IPS-18c (cell line): ENCODE measurements around the gene RRP7A.
"Not testable (repeated sequence)": the region's sequence is repeated elsewhere in the genome, so short reads cannot be mapped to it uniquely, and the experiment has no call there.

Experiments
- H3K4me3 ChIP-seq: 2 replicates; pipeline ENCODE4 v1.7.0; 2013; ENCODE audit warnings: low read depth, mild to moderate bottlenecking, low read length, moderate library complexity; ENCODE audit not compliant: insufficient read depth
- H3K9me3 ChIP-seq: one replicate; pipeline ENCODE4 v1.6.1; 2013; ENCODE audit warnings: mild to moderate bottlenecking, low read length, moderate library complexity; ENCODE audit not compliant: control insufficient read depth, insufficient read depth

RRP7A gene

GRCh38 chr22:42512273-42512990, 7.2 kb downstream of the RRP7A start:
- not testable (repeated sequence) for H3K9me3 ChIP-seq, H3K4me3 ChIP-seq

DNA sequence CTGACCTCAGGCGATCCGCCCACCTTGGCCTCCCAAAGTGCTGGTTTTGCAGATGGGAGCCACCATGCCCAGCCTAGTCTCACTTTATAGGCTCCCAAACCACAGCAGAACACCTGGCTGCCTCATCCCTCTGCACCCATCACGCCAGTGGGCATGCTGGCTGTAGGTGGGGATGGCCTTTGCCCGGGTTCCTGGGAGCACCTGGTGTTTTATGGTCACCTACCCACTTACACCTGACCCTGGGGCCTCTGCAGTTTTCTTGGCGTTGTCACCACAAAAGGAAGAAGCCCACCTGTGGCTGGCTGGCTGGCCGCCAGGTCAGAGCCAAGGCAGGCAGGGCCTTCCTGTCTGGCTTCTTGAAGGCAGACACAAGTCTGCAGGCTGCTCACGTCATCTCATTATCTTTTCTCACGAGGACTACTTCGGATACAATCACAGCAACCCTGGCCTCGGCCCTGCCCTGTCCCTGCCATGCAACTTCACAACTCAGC, 8.2 kb downstream of the RRP7A start:
- no peaks in the 10 kb centered on the region for H3K9me3 ChIP-seq
- no peak overlapping the region for H3K4me3 ChIP-seq

GRCh38 chr22:42509548-42509947, 10.0 kb downstream of the RRP7A start:
- Histone ChIP-seq H3K9me3 (no peaks in the 10 kb centered on the region), H3K4me3 (no peak overlapping the region)

GRCh38 chr22:42508975-42509364, 10.6 kb downstream of the RRP7A start:
- not testable (repeated sequence) for H3K4me3 ChIP-seq, H3K9me3 ChIP-seq

DNA sequence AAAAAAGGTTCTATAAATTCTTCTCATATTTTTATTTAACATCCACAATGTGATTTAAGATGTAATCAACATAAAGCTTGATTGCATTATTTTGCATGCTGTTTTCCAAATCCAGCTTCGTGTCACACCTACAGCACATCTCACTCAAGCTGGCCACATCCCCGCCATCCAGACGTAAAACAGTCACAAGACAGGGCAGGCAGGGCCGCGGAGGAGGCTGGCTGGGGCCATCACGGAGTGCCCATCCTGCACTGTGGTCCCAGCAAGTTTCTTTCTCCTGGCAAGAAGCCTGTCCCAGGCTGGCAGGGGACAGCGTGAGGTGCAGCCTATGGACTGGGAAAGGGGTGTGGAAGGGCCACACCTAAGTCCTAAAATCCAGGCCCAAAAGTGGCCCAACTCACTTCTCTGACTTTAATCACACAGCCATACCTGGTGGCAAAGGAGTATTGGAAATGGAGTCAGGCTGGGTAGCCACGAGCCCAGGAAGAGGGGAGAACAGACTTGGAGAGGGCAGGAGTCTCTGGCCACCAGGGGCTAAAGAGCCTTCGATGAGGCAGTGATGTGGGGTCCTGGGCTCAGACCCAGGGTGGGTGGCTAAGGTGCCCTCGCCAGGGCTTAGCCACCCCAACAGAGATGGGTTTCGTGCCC, 11.1 kb downstream of the RRP7A start:
- H3K9me3 ChIP-seq, H3K4me3 ChIP-seq: not testable (repeated sequence)

GRCh38 chr22:42500836-42501179, 18.8 kb downstream of the RRP7A start:
- Histone ChIP-seq H3K4me3 (peak overlapping the region; percentile 24; the same call in 1 of the 2 replicates), H3K9me3 (no peaks in the 10 kb centered on the region)

DNA sequence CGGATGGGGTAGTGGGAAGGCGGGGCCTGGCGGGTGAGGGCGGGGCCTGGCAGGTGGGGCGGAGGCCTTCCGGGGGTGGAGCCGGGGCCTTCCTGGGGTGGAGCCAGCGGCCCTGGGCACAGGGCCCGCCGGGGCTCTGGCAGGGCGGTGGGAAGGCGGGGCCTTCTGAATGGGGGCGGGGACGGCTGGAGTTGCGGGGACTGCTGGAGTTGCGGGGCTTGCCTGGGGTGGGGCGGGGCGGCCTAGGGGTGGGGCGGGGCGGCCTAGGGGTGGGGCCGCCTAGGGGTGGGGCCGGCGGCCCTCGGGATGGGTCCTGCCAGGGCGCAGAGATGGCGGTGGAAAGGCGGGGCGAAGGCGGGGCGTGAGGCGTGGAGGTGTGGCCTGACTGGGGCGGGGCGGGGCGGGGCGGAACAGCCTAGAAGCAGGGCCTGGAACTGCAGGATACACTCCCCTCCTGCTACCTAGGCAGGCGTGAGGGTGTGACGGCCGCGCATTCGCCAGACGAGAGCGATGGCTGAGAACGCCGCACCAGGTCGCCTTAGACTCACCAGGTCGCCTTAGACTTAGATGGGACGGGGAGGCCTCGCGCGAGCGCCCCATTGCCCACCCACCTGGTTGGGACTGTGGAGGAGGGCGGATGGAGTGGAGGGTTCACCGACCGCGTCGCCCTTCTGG, 19.3 kb downstream of the RRP7A start:
- Histone ChIP-seq H3K4me3 (peak overlapping the region; percentile 24; the same call in 1 of the 2 replicates), H3K9me3 (no peaks in the 10 kb centered on the region)

DNA sequence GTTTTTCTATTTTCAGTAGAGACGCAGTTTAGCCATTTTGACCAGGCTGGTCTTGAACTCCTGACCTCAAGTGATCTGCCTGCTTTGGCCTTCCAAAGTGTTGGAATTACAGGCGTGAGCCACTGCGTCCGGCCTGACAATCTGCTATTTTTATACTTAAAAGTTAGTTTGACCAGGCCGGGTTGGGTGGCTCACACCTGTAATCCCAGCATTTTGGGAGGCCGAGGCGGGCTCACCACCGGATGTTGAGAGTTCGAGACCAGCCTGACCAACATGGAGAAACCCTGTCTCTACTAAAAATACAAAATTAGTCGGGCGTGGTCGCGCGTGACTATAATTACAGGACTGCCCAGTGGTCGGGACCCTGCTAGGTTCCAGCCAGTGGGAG, 19.8 kb downstream of the RRP7A start:
- not testable (repeated sequence) for H3K4me3 ChIP-seq, H3K9me3 ChIP-seq

DNA sequence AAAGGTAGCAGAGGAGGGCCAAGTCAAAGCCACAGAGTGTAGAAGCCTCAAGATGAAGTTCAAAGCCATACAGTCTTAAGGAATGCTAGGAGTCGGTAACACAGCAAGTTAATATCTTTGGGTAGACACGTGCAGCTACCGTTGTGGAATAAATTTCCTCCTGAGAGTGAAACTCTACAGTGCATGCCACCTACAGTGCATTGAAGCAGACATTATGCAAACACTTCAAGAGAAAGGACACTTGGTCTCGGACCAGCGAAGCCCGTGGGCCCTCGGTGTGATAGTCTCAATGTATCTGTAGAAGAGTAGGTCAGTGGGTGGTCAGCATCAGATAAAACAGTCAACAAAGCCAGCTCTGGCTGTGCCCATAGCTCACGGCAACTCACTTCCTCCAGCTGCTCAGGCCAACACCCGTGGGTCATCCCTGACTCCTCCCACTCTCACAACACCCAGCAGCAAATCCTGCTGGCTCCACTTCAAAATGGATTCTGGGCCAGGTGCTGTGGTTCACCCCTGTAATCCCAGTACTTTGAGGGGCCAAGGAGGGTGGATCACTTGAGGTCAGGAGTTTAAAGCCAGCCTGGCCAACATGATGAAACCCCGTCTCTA, 24.0 kb downstream of the RRP7A start:
- not testable (repeated sequence) for H3K4me3 ChIP-seq, H3K9me3 ChIP-seq

GRCh38 chr22:42493393-42493792, 26.2 kb downstream of the RRP7A start:
- no peak overlapping the region for H3K4me3 ChIP-seq
- no peaks in the 10 kb centered on the region for H3K9me3 ChIP-seq

- Histone ChIP-seq H3K9me3 (no peaks in the 10 kb centered on the region), H3K4me3 (no peak overlapping the region)
Observed at GRCh38 chr22:42492323-42492690, 27.3 kb downstream of the RRP7A start.

DNA sequence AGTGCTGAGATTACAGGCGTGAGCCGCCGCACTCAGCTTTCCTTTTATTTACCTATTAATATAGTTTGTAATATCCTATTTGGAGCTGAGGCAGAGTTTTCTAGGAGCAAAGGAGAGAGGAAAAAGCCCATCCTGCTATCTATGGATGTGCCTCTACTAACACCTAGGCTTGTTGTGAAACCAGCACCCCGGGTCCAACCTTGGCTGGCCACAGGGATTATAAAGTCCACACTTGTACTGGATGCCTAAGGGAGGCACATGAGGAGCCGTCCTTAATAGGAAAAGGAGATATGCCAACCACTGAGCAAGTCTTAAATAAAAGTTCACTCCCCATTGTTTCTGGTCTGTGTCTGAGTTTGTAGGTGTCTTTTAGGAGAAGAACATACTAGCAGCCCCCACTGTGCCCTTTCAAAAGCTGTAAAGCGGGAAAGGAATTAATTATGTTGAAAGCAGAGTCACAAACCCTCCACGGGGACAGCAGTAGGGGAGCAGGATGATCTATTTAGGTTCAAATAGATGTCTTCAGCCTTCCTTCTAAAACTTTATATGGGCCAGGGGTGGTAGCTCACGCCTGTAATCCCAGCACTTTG, 29.3 kb downstream of the RRP7A start:
- Histone ChIP-seq H3K4me3 (no peak overlapping the region), H3K9me3 (no peaks in the 10 kb centered on the region)

- no peaks in the 10 kb centered on the region for H3K9me3 ChIP-seq
- no peak overlapping the region for H3K4me3 ChIP-seq
Observed at GRCh38 chr22:42489000-42489399, 30.6 kb downstream of the RRP7A start.

- H3K9me3 ChIP-seq: no peaks in the 10 kb centered on the region
- H3K4me3 ChIP-seq: no peak overlapping the region
Observed at GRCh38 chr22:42484506-42484905, 35.1 kb downstream of the RRP7A start.

DNA sequence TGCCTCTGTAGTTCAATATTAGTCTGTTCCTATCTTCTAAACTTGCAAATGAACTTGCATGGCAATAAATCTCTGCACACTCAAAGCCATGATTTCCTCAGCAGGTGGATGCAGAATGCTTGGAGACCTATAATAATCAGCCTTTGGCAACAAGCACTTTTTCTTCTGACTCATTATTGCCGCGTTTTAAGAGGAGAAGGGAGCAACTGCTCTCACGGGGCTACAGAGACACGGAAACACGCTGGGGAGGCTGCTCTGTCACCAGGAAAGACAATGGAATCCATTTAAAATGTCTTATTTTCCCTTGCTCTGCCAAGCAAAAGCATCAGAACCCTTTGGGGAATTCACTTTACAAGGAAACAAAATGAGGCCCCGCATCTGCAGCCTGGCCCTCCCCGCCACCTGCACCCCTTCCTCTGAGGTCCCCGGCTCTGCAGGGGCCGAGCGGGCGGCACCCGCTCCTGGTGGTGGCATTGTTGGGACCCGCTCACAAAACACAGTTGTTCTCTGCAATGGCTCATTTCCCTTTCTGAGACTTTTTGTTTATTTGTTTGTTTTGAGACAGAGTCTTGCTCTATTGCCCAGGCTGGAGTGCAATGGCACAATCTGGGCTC, 35.9 kb downstream of the RRP7A start:
- not testable (repeated sequence) for H3K4me3 ChIP-seq, H3K9me3 ChIP-seq

DNA sequence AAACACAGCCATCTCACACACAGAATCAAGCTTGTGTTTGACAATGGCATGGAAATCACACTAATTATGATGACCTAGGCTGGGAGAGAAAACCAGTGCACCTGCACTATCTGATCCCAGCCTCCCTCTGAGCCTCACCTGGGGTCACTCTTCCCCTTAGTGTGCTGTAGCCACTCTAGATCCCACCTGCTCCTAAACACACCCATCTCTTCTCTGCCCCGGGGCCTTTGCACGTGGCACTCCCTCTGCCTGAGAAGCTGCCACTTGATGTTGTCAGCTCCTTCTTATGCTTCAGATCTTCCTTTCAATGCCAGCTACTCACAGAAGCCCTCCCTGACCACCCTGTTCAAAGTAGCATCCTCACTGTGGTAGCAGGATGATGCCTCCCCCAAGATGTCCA, 44.5 kb downstream of the RRP7A start:
- H3K4me3 ChIP-seq: no peak overlapping the region
- no peaks in the 10 kb centered on the region for H3K9me3 ChIP-seq

GRCh38 chr22:42473484-42474193, 46.0 kb downstream of the RRP7A start:
- Histone ChIP-seq H3K4me3 (no peak overlapping the region), H3K9me3 (no peaks in the 10 kb centered on the region)
